GM23338 (cell line): ENCODE data around the gene PIK3C2G. TPM values are rescaled to one million over a fixed set of nuclear protein-coding genes. Genes with fewer than 3 reads are reported as not detected.

ENCODE experiments used
- ATAC-seq: fragments of 200-7000 bp; cut with Tn5 transposase; 3 replicates; pipeline ENCODE4 v1.9.1; 2020
- DNase-seq: peaks from one replicate; pipeline ENCODE4 v3.0.0-alpha.2; 2015; ENCODE audit warnings: low spot score
- H2AFZ ChIP-seq: fragments of 200-600 bp; sonication (generic); 2 replicates; pipeline ENCODE4 v1.8.0; 2016; ENCODE audit warnings: antibody characterized with exemption, mild to moderate bottlenecking, moderate library complexity
- H3F3A ChIP-seq: fragments of 200-600 bp; sonication (generic); replicated peaks from 2 replicates; pipeline ENCODE4 v1.8.0; 2017; ENCODE audit warnings: antibody characterized with exemption, mixed run types, low read depth
- H3K27ac ChIP-seq: fragments of 200-600 bp; sonication (generic); 2 replicates; pipeline ENCODE4 v1.6.1; 2016; ENCODE audit warnings: low read depth
- H3K27me3 ChIP-seq: fragments of 200-600 bp; sonication (generic); 2 replicates; pipeline ENCODE4 v1.8.0; 2016; ENCODE audit warnings: mild to moderate bottlenecking, mixed run types, moderate library complexity; ENCODE audit not compliant: insufficient read depth
- H3K36me3 ChIP-seq: fragments of 200-600 bp; sonication (generic); 2 replicates; pipeline ENCODE4 v1.8.0; 2016; ENCODE audit warnings: mild to moderate bottlenecking; ENCODE audit not compliant: insufficient read depth
- H3K4me1 ChIP-seq: fragments of 200-600 bp; sonication (generic); 2 replicates; pipeline ENCODE4 v1.8.0; 2016; ENCODE audit warnings: mild to moderate bottlenecking, moderate library complexity; ENCODE audit not compliant: insufficient read depth
- H3K4me2 ChIP-seq: fragments of 200-600 bp; sonication (generic); 2 replicates; pipeline ENCODE4 v1.7.1; 2017; ENCODE audit warnings: mixed run types
- H3K4me3 ChIP-seq: fragments of 200-600 bp; sonication (generic); 2 replicates; pipeline ENCODE4 v1.6.1; 2016; ENCODE audit warnings: mixed run types
- H3K79me2 ChIP-seq: fragments of 200-600 bp; sonication (generic); replicated peaks from 2 replicates; pipeline ENCODE4 v1.8.0; 2017; ENCODE audit warnings: mild to moderate bottlenecking; ENCODE audit not compliant: insufficient read depth
- H3K9me2 ChIP-seq: fragments of 200-600 bp; sonication (generic); 2 replicates; pipeline ENCODE4 v1.8.0; 2017; ENCODE audit not compliant: insufficient read depth
- H4K20me1 ChIP-seq: fragments of 200-600 bp; sonication (generic); replicated peaks from 2 replicates; pipeline ENCODE4 v1.8.0; 2017; ENCODE audit warnings: mild to moderate bottlenecking; ENCODE audit not compliant: insufficient read depth
- H3K27ac Mint-ChIP-seq: 2 replicates; pipeline ENCODE4 v1.8.0; 2020; ENCODE audit warnings: inconsistent platforms, mild to moderate bottlenecking, moderate library complexity, mixed read lengths
- H3K27me3 Mint-ChIP-seq: 3 replicates; pipeline ENCODE4 v1.8.0; 2022; ENCODE audit warnings: low read depth, mild to moderate bottlenecking, moderate library complexity, mixed read lengths, inconsistent platforms; ENCODE audit not compliant: insufficient read depth, poor library complexity
- H3K36me3 Mint-ChIP-seq: 3 replicates; pipeline ENCODE4 v1.8.0; 2021; ENCODE audit warnings: low read depth, mild to moderate bottlenecking, inconsistent platforms, moderate library complexity, mixed read lengths
- H3K4me1 Mint-ChIP-seq: 3 replicates; pipeline ENCODE4 v1.8.0; 2020; ENCODE audit warnings: mild to moderate bottlenecking, inconsistent platforms, mixed read lengths
- H3K4me3 Mint-ChIP-seq: 3 replicates; pipeline ENCODE4 v1.8.0; 2021; ENCODE audit warnings: moderate library complexity, mild to moderate bottlenecking, inconsistent platforms, mixed read lengths
- H3K9me3 Mint-ChIP-seq: 3 replicates; pipeline ENCODE4 v1.8.0; 2020; ENCODE audit warnings: moderate library complexity, mild to moderate bottlenecking, inconsistent platforms, mixed read lengths
- CREB1 ChIP-seq: fragments of 250-450 bp; sonication (Bioruptor Pico); IDR thresholded peaks from 2 replicates; pipeline ENCODE4 v1.5.0; 2020; ENCODE audit warnings: low read depth, mild to moderate bottlenecking, moderate library complexity
- EZH2 ChIP-seq: fragments of 200-600 bp; sonication (generic); IDR thresholded peaks from one replicate; pipeline ENCODE4 v1.8.0; 2017; ENCODE audit warnings: antibody characterized with exemption, mild to moderate bottlenecking, low read depth; ENCODE audit not compliant: unreplicated experiment
- NANOG ChIP-seq: IDR thresholded peaks from 2 replicates; pipeline ENCODE4 v1.6.1; 2016; ENCODE audit warnings: antibody characterized with exemption, borderline replicate concordance
- POLR2AphosphoS5 ChIP-seq: IDR thresholded peaks from 2 replicates; pipeline ENCODE4 v1.6.1; 2016; ENCODE audit warnings: antibody characterized with exemption, low read depth
- ZNF114 ChIP-seq: fragments of 250-450 bp; sonication (Bioruptor Pico); IDR thresholded peaks from 2 replicates; pipeline ENCODE4 v1.5.0; 2020; ENCODE audit warnings: mild to moderate bottlenecking, moderate library complexity
- polyA plus RNA-seq: library from polyadenylated mRNA; unstranded; fragments of >200 nt; fragmentation: Nextera tagmentation; extraction: Ambion mirVana; gene quantifications from 2 replicates; pipeline ENCODE4 v1.2.1, GENCODE V29; 2016
- total RNA-seq: library from RNA; depleted of rRNA; stranded (reverse); fragments of >200 nt; shearing (Covaris generic); gene quantifications from 2 replicates; pipeline ENCODE4 v1.2.3, GENCODE V29; 2014
- TF ChIP-seq, protein P1 (sequence below): fragments of 250-450 bp; sonication (Bioruptor Pico); IDR thresholded peaks from 2 replicates; pipeline ENCODE4 v1.5.0; 2020; ENCODE audit warnings: mild to moderate bottlenecking, moderate library complexity
- TF ChIP-seq, protein P2 (sequence below), 2 experiments: fragments of 200-600 bp in 1 of 2; sonication (generic) in 1 of 2; conservative IDR thresholded peaks; 2 replicates each; pipeline versions ENCODE4 v1.5.1 to v1.6.1; 2016 to 2017; ENCODE audit warnings: antibody characterized with exemption in 2 of 2, low read depth in 2 of 2, mild to moderate bottlenecking in 2 of 2, moderate library complexity in 1 of 2

PIK3C2G gene
- total and polyA plus RNA-seq, 2 experiments from 2014 or later, result not detected

DNA sequence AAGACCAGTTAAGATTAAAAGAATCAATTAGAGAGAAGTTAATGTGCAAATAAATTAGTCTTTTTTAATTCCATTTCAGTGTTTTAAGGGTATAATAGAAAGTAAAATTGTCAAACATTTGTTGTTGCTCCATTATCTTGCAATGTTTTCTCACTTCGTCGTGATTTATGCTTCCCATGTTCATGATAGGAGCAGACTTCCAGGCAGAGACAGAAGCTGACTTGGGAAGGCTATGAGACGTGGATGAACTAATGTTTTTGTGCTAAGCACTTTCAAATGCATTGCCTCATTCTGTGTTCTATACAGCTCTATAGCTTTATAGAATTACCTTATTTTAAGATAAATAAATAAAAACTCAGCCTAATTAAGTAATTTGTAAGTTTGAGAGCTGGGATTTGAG is 226.2 kb downstream of the PIK3C2G start (continued):
- TF ChIP-seq, protein P1, sequence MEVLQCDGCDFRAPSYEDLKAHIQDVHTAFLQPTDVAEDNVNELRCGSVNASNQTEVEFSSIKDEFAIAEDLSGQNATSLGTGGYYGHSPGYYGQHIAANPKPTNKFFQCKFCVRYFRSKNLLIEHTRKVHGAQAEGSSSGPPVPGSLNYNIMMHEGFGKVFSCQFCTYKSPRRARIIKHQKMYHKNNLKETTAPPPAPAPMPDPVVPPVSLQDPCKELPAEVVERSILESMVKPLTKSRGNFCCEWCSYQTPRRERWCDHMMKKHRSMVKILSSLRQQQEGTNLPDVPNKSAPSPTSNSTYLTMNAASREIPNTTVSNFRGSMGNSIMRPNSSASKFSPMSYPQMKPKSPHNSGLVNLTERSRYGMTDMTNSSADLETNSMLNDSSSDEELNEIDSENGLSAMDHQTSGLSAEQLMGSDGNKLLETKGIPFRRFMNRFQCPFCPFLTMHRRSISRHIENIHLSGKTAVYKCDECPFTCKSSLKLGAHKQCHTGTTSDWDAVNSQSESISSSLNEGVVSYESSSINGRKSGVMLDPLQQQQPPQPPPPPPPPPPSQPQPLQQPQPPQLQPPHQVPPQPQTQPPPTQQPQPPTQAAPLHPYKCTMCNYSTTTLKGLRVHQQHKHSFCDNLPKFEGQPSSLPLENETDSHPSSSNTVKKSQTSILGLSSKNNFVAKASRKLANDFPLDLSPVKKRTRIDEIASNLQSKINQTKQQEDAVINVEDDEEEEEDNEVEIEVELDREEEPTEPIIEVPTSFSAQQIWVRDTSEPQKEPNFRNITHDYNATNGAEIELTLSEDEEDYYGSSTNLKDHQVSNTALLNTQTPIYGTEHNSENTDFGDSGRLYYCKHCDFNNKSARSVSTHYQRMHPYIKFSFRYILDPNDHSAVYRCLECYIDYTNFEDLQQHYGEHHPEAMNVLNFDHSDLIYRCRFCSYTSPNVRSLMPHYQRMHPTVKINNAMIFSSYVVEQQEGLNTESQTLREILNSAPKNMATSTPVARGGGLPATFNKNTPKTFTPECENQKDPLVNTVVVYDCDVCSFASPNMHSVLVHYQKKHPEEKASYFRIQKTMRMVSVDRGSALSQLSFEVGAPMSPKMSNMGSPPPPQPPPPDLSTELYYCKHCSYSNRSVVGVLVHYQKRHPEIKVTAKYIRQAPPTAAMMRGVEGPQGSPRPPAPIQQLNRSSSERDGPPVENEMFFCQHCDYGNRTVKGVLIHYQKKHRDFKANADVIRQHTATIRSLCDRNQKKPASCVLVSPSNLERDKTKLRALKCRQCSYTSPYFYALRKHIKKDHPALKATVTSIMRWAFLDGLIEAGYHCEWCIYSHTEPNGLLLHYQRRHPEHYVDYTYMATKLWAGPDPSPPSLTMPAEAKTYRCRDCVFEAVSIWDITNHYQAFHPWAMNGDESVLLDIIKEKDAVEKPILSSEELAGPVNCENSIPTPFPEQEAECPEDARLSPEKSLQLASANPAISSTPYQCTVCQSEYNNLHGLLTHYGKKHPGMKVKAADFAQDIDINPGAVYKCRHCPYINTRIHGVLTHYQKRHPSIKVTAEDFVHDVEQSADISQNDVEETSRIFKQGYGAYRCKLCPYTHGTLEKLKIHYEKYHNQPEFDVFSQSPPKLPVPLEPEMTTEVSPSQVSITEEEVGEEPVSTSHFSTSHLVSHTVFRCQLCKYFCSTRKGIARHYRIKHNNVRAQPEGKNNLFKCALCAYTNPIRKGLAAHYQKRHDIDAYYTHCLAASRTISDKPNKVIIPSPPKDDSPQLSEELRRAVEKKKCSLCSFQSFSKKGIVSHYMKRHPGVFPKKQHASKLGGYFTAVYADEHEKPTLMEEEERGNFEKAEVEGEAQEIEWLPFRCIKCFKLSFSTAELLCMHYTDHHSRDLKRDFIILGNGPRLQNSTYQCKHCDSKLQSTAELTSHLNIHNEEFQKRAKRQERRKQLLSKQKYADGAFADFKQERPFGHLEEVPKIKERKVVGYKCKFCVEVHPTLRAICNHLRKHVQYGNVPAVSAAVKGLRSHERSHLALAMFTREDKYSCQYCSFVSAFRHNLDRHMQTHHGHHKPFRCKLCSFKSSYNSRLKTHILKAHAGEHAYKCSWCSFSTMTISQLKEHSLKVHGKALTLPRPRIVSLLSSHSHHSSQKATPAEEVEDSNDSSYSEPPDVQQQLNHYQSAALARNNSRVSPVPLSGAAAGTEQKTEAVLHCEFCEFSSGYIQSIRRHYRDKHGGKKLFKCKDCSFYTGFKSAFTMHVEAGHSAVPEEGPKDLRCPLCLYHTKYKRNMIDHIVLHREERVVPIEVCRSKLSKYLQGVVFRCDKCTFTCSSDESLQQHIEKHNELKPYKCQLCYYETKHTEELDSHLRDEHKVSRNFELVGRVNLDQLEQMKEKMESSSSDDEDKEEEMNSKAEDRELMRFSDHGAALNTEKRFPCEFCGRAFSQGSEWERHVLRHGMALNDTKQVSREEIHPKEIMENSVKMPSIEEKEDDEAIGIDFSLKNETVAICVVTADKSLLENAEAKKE (CRISPR knock-in tag), result no peak
- TF ChIP-seq CREB1 (CRISPR knock-in tag) (no peak), NANOG (no peak), POLR2AphosphoS5 (no peak), ZNF114 (CRISPR knock-in tag) (no peak)

DNA sequence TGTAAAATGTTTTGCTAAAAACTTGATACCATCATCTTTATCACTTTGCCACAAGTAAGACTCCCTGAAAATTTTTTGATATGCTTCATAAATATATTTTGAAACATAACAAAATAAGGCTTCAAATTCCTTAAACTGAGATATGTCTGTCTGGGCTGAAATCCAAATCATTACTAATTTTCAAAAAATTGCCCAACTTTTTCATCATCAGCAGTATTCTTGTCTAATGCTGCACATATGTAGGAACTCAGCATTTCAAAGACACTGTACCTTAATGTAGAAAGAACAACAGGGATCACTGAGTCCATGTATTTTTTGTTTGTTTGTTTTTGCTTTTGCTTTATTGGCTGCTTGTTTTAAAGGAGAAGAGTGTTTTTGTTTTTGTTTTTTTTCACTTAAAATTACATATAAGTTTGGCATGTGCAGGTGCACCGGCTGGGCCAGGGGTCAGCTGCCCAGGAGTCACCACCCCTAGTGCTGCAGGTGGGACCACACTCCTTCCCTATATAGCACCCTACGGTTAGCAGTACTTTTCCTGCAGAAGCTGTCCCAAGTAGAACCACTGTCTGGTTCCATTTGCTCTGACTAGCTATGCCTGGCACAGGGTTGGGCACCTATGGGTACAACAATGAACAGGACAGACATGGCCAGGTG is 231.2 kb downstream of the PIK3C2G start:
- no peaks in the 10 kb centered on the region for H3K9me2 ChIP-seq
- no peaks in the 10 kb centered on the region for H3K27me3 ChIP-seq
- no peaks in the 10 kb centered on the region for H3K36me3 Mint-ChIP-seq
- H3F3A ChIP-seq, result no peaks in the 10 kb centered on the region
- no peak for DNase-seq
- H3K4me3 Mint-ChIP-seq, result no peak overlapping the region
- no peaks in the 10 kb centered on the region for H3K79me2 ChIP-seq
- H3K4me1 Mint-ChIP-seq, result peaks cover 9% of the 10 kb centered on the region; the same call in 2 of the 3 replicates
- no peaks in the 10 kb centered on the region for H4K20me1 ChIP-seq
- no peak overlapping the region for H3K4me2 ChIP-seq
- H3K36me3 ChIP-seq, result no peaks in the 10 kb centered on the region
- H2AFZ ChIP-seq, result no peak overlapping the region
- H3K27me3 Mint-ChIP-seq, result no peaks in the 10 kb centered on the region
- no peak for ATAC-seq
- H3K4me3 ChIP-seq, result no peak overlapping the region
- H3K27ac ChIP-seq, result no peak overlapping the region
- H3K4me1 ChIP-seq, result 0 out of 2 replicates have a peak, but pooled peaks cover 4% of the 10 kb centered on the region
- no peak overlapping the region for H3K27ac Mint-ChIP-seq
- H3K9me3 Mint-ChIP-seq, result no peaks in the 10 kb centered on the region
- TF ChIP-seq EZH2 (no peak), POLR2AphosphoS5 (no peak)
- TF ChIP-seq, protein P1 (CRISPR knock-in tag), result no peak
- TF ChIP-seq, protein P2, sequence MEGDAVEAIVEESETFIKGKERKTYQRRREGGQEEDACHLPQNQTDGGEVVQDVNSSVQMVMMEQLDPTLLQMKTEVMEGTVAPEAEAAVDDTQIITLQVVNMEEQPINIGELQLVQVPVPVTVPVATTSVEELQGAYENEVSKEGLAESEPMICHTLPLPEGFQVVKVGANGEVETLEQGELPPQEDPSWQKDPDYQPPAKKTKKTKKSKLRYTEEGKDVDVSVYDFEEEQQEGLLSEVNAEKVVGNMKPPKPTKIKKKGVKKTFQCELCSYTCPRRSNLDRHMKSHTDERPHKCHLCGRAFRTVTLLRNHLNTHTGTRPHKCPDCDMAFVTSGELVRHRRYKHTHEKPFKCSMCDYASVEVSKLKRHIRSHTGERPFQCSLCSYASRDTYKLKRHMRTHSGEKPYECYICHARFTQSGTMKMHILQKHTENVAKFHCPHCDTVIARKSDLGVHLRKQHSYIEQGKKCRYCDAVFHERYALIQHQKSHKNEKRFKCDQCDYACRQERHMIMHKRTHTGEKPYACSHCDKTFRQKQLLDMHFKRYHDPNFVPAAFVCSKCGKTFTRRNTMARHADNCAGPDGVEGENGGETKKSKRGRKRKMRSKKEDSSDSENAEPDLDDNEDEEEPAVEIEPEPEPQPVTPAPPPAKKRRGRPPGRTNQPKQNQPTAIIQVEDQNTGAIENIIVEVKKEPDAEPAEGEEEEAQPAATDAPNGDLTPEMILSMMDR (conservative IDR thresholded peaks at IDR 0.05; ENCODE audit: low read depth in 2 of 2), result no peak
